ENCODE data around the gene RNF149.

GRCh38 chr2:101328474-101329007 lies 20.0 kb upstream of the RNF149 start:
- TF ChIP-seq ZFX (IDR thresholded peaks at IDR 0.05) (no peak), RAD21 (IDR thresholded peaks at IDR 0.05; ENCODE audit: low read depth) (no peak), ZBTB33 (IDR thresholded peaks at IDR 0.05; ENCODE audit: extremely low read depth, insufficient replicate concordance, low read length) (no peak), SP1 (IDR thresholded peaks at IDR 0.05; ENCODE audit: low read depth) (no peak), POLR2A (IDR thresholded peaks at IDR 0.05; ENCODE audit: borderline replicate concordance, extremely low read depth, insufficient read depth, insufficient read length) (no peak), REST (IDR thresholded peaks at IDR 0.05; ENCODE audit: low read depth) (no peak), TCF7L2 (IDR thresholded peaks at IDR 0.05; ENCODE audit: borderline replicate concordance, extremely low read depth, insufficient read depth, insufficient read length) (no peak), EZH2phosphoT487 (IDR thresholded peaks at IDR 0.05; ENCODE audit: borderline replicate concordance) (no peak), POLR2AphosphoS5 (IDR thresholded peaks at IDR 0.05; ENCODE audit: low read depth, low read length) (no peak), CBX3 (IDR thresholded peaks at IDR 0.05; ENCODE audit: low read depth) (no peak)
- TF ChIP-seq, protein P1, sequence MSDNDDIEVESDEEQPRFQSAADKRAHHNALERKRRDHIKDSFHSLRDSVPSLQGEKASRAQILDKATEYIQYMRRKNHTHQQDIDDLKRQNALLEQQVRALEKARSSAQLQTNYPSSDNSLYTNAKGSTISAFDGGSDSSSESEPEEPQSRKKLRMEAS (IDR thresholded peaks at IDR 0.05): no peak
- TF ChIP-seq, protein P2, sequence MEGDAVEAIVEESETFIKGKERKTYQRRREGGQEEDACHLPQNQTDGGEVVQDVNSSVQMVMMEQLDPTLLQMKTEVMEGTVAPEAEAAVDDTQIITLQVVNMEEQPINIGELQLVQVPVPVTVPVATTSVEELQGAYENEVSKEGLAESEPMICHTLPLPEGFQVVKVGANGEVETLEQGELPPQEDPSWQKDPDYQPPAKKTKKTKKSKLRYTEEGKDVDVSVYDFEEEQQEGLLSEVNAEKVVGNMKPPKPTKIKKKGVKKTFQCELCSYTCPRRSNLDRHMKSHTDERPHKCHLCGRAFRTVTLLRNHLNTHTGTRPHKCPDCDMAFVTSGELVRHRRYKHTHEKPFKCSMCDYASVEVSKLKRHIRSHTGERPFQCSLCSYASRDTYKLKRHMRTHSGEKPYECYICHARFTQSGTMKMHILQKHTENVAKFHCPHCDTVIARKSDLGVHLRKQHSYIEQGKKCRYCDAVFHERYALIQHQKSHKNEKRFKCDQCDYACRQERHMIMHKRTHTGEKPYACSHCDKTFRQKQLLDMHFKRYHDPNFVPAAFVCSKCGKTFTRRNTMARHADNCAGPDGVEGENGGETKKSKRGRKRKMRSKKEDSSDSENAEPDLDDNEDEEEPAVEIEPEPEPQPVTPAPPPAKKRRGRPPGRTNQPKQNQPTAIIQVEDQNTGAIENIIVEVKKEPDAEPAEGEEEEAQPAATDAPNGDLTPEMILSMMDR (IDR thresholded peaks at IDR 0.05 in 2 of 3, conservative IDR thresholded peaks at IDR 0.05 in 1 of 3; ENCODE audit: borderline replicate concordance in 1 of 3, insufficient read depth in 1 of 3, low read depth in 2 of 3, low read length in 2 of 3): no peak
- TF ChIP-seq, protein P3, sequence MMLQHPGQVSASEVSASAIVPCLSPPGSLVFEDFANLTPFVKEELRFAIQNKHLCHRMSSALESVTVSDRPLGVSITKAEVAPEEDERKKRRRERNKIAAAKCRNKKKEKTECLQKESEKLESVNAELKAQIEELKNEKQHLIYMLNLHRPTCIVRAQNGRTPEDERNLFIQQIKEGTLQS (IDR thresholded peaks at IDR 0.05): no peak

All from HCT116 (cell line).